ENCODE data around the gene AFM. TPM values are rescaled to one million over a fixed set of nuclear protein-coding genes. Genes with fewer than 3 reads are reported as not detected.

The AFM gene
- total RNA-seq, 1 experiment from 2014 or later: not detected

GRCh38 chr4:73450398-73451004 lies 31.0 kb upstream of the AFM start:
- no peak for TF ChIP-seq CTCF (conservative IDR thresholded peaks at IDR 0.05)
- peak overlapping the region; percentile 67 for H3K18ac ChIP-seq (ENCODE audit: insufficient read length, low read depth, low read length)
- no peaks in the 10 kb centered on the region for H3K9me3 ChIP-seq (ENCODE audit: control insufficient read depth, low read depth, low read length)
- H2AK5ac ChIP-seq (ENCODE audit: insufficient read length, low read length): no peak overlapping the region
- no peak overlapping the region for H4K8ac ChIP-seq (replicated peaks; ENCODE audit: insufficient read length, low read depth, low read length)
- Mint-ChIP-seq H3K27me3 (ENCODE audit: low read depth) (no peaks in the 10 kb centered on the region), H3K27ac (peak overlapping the region; percentile 76 to 96 (median 77)), H3K4me3 (peak overlapping the region; percentile 46 to 63; a peak in 4 of 5 replicates), H3K4me1 (peaks cover 51 to 57% of the 10 kb centered on the region in 2 experiments), H3K9me3 (no peaks in the 10 kb centered on the region), H3K36me3 (ENCODE audit: insufficient read depth in 1 of 3, low read depth in 3 of 3) (no peaks in the 10 kb centered on the region)
- no peak overlapping the region for H3K27ac ChIP-seq (ENCODE audit: insufficient read length, low read depth, low read length)
- no peak overlapping the region for H2BK15ac ChIP-seq (ENCODE audit: low read depth, low read length)
- H2BK120ac ChIP-seq (ENCODE audit: low read depth, low read length, poor library complexity, severe bottlenecking): no peak overlapping the region
- H2BK20ac ChIP-seq (ENCODE audit: low read depth, low read length, poor library complexity, severe bottlenecking): no peak overlapping the region
- no peak overlapping the region for H3K4ac ChIP-seq (ENCODE audit: low read depth, low read length)
- H3K9ac ChIP-seq (ENCODE audit: extremely low read depth, insufficient read length, low read length): no peak overlapping the region
- H3K23ac ChIP-seq (ENCODE audit: insufficient read length, low read depth, low read length): no peak overlapping the region
- no peaks in the 10 kb centered on the region for H3K79me2 ChIP-seq (ENCODE audit: insufficient read depth, low read length)
- peak overlapping the region; percentile 18 for H2AFZ ChIP-seq (ENCODE audit: low read length)
- DNase-seq: peak; percentile 35
- no peaks in the 10 kb centered on the region for H3K79me1 ChIP-seq (ENCODE audit: insufficient read depth, low read depth, low read length, poor library complexity, severe bottlenecking)
- H3K23me2 ChIP-seq (ENCODE audit: insufficient read length, low read depth, low read length, poor library complexity, severe bottlenecking): peaks cover 3% of the 10 kb centered on the region
- H3K27me3 ChIP-seq (ENCODE audit: insufficient read depth, low read length): no peaks in the 10 kb centered on the region
- no CpG with 5 or more reads among the region's 9 CpGs for WGBS (ENCODE audit: extremely low coverage, insufficient read length, low lambda C conversion rate)
- peak overlapping the region; percentile 74 for H3K56ac ChIP-seq (ENCODE audit: insufficient read length, low read depth, low read length)
- H3K14ac ChIP-seq (ENCODE audit: insufficient read depth, low read length): peak overlapping the region; percentile 77; the same call in 1 of the 2 replicates
- no peak overlapping the region for H3K4me2 ChIP-seq (ENCODE audit: insufficient read depth, insufficient read length, low read length)
- no peak overlapping the region for H3T11ph ChIP-seq (ENCODE audit: low read length)
- H4K20me1 ChIP-seq (ENCODE audit: control insufficient read depth, insufficient read depth, insufficient read length): no peaks in the 10 kb centered on the region
- H2BK12ac ChIP-seq (ENCODE audit: insufficient read length, low read depth, low read length): no peak overlapping the region
- H3K4me1 ChIP-seq (ENCODE audit: insufficient read depth, low read length): peaks cover 15% of the 10 kb centered on the region; the same call in 1 of the 2 replicates
- H4K5ac ChIP-seq (ENCODE audit: insufficient read length, low read depth, low read length): no peak overlapping the region
- no peak overlapping the region for H4K91ac ChIP-seq (ENCODE audit: insufficient read length, low read depth, low read length)
- H2BK5ac ChIP-seq (ENCODE audit: insufficient read length, low read length): no peak overlapping the region
